Measurements from ENCODE around the gene PPP1R14C. TPM values are rescaled to one million over a fixed set of nuclear protein-coding genes. Genes with fewer than 3 reads are reported as not detected.

The PPP1R14C gene
- total and polyA plus RNA-seq, 2 of the 13 experiments (the other 11 are each of a cell fraction or from before 2014, with no cell fraction given), result not detected

GRCh38 chr6:150227281-150227680, 84.4 kb downstream of the PPP1R14C start:
- Histone ChIP-seq H3K9me3 (ENCODE audit: low read length) (no peaks in the 10 kb centered on the region), H3K4me1 (ENCODE audit: insufficient read depth, low read length) (no peaks in the 10 kb centered on the region), H3K27ac (ENCODE audit: extremely low read length, insufficient read depth, low read length) (no peak overlapping the region), H3K4me3 (replicated peaks in 1 of 3; ENCODE audit: insufficient read depth in 1 of 3, low read depth in 2 of 3, low read length in 3 of 3) (no peak overlapping the region), H4K20me1 (ENCODE audit: insufficient read depth, low read length) (no peaks in the 10 kb centered on the region), H3K36me3 (replicated peaks in 1 of 2; ENCODE audit: control insufficient read depth in 1 of 2, insufficient read depth in 2 of 2, low read length in 2 of 2) (no peaks in the 10 kb centered on the region), H3K9ac (ENCODE audit: insufficient read depth, low read depth, low read length) (no peak overlapping the region), H3K27me3 (ENCODE audit: control insufficient read depth in 1 of 2, insufficient read depth in 2 of 2, low read length in 2 of 2) (peaks cover 0 to 7% of the 10 kb centered on the region in 2 experiments; a peak in 1 of 5 replicates), H2AFZ (ENCODE audit: low read length) (no peak overlapping the region), H3K4me2 (ENCODE audit: low read depth, low read length) (no peak overlapping the region), H3K79me2 (ENCODE audit: insufficient read depth, low read length) (no peaks in the 10 kb centered on the region)
- ATAC-seq, result no peak
- POLR2A ChIA-PET, result no interaction called here
- intact Hi-C loops (cut with micrococcal nuclease; ENCODE audit: unreplicated experiment), result no loop called here
- TF ChIP-seq ZNF260 (CRISPR knock-in tag; IDR thresholded peaks at IDR 0.05; ENCODE audit: borderline replicate concordance, low read depth), result no peak
- TF ChIP-seq KLF13 (CRISPR knock-in tag; IDR thresholded peaks at IDR 0.05), result no peak
- no peak for TF ChIP-seq REL (CRISPR knock-in tag; conservative IDR thresholded peaks at IDR 0.05)
- no peak for TF ChIP-seq SRY (CRISPR knock-in tag; IDR thresholded peaks at IDR 0.05)
- TF ChIP-seq TFDP2 (CRISPR knock-in tag; IDR thresholded peaks at IDR 0.05), result no peak
- no peak for TF ChIP-seq CCAR2 (optimal IDR thresholded peaks at IDR 0.05; ENCODE audit: low read depth, low read length)
- no peak for TF ChIP-seq ZNF83 (CRISPR knock-in tag; IDR thresholded peaks at IDR 0.05; ENCODE audit: borderline replicate concordance)
- TF ChIP-seq NR1H2 (CRISPR knock-in tag; IDR thresholded peaks at IDR 0.05; ENCODE audit: borderline replicate concordance, low read depth), result no peak
- no peak for TF ChIP-seq RBM22 (optimal IDR thresholded peaks at IDR 0.05; ENCODE audit: low read length)
- TF ChIP-seq ZFP62 (CRISPR knock-in tag; IDR thresholded peaks at IDR 0.05), result no peak
- no peak for TF ChIP-seq TBX3 (IDR thresholded peaks at IDR 0.05; ENCODE audit: borderline replicate concordance)
- WGBS (ENCODE audit: low lambda C conversion rate), result 1% methylated on average over 3 of the region's 3 CpGs
- no TSS peak for BruUV-seq (replicated peaks)
- no peak for FAIRE-seq
- in situ Hi-C loops (cut with HindIII; ENCODE audit: extremely low pct_ligation_motif_present, low pct_unique_long_range_greater_than_20kb), result no loop called here
- CTCF ChIA-PET (ENCODE audit: low intra/inter-chr PET ratio, low total read pairs), result no interaction called here
- DNase-seq (ENCODE audit: low spot score), result no peak

Data from HepG2 (cell line).